HCT116 (cell line): ENCODE results near the gene FADS6.

Source experiments
- EZH2 ChIP-seq: fragments of 200-600 bp; sonication (generic); IDR thresholded peaks from 2 replicates; pipeline ENCODE4 v1.6.1; 2017; ENCODE audit warnings: antibody characterized with exemption, mixed run types
- POLR2A ChIP-seq: IDR thresholded peaks from 2 replicates; pipeline ENCODE4 v1.7.0; 2011; ENCODE audit warnings: borderline replicate concordance; ENCODE audit not compliant: insufficient read depth, insufficient read length; ENCODE audit errors: extremely low read depth
- POLR2AphosphoS5 ChIP-seq: IDR thresholded peaks from 2 replicates; pipeline ENCODE4 v1.6.1; 2011; ENCODE audit warnings: mild to moderate bottlenecking, low read depth, low read length, moderate library complexity
- SP1 ChIP-seq: IDR thresholded peaks from 2 replicates; pipeline ENCODE4 v1.6.1; 2012; ENCODE audit warnings: low read depth
- TF ChIP-seq, protein P1 (sequence below), 3 experiments: fragments of 200-600 bp in 1 of 3; sonication (generic) in 1 of 3; IDR thresholded peaks in 2 of 3; conservative IDR thresholded peaks in 1 of 3; 2 replicates each; pipeline ENCODE4 v1.5.1; 2012 to 2017; ENCODE audit warnings: low read depth in 2 of 3, low read length in 2 of 3, antibody characterized with exemption in 1 of 3, borderline replicate concordance in 1 of 3, control low read depth in 1 of 3, mild to moderate bottlenecking in 1 of 3, mixed read lengths in 1 of 3, mixed run types in 1 of 3, moderate library complexity in 1 of 3; ENCODE audit not compliant: insufficient read depth in 1 of 3
- TF ChIP-seq, protein P2 (sequence below): IDR thresholded peaks from 2 replicates; pipeline ENCODE4 v1.6.1; 2012; ENCODE audit warnings: low read depth

DNA sequence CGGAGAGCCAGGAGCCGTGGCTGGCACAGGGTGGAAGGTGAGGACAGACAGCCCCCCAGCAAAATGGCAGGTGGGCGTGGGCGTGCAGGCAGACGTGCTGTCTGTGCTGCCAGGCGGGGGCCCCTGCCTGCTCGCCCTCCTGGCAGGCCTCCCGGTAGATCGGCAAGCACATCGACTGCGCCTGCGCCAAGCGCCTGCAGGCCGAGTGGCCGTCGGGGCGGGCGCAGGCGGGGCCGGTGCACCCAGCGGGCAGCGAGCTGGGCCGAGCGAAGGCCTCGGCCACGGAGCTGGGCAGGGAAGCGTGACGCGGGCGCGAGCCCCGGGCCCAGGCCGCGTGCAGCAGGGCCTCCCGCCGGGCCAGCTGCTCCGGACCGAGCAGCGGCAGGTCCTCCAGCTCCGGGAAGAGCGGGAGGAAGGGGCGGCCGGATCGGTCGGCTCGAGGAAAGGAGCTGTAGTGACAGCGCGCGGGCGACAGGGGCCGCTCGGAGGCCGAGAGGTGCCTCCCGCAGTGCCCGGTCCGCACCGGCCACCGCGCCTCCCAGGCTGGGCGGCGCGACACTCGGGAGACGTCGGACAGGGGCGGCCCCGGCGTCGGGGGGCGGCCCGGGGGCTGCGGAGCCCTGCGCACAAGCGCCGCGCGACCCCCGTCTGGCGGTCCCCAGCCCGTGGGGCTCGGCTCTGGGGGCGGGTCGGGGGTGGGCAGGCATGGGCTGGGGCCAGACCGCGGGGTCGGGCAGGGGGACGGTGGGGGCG, 50.7 kb downstream of the FADS6 start:
- TF ChIP-seq EZH2: no peak
- TF ChIP-seq, protein P1, sequence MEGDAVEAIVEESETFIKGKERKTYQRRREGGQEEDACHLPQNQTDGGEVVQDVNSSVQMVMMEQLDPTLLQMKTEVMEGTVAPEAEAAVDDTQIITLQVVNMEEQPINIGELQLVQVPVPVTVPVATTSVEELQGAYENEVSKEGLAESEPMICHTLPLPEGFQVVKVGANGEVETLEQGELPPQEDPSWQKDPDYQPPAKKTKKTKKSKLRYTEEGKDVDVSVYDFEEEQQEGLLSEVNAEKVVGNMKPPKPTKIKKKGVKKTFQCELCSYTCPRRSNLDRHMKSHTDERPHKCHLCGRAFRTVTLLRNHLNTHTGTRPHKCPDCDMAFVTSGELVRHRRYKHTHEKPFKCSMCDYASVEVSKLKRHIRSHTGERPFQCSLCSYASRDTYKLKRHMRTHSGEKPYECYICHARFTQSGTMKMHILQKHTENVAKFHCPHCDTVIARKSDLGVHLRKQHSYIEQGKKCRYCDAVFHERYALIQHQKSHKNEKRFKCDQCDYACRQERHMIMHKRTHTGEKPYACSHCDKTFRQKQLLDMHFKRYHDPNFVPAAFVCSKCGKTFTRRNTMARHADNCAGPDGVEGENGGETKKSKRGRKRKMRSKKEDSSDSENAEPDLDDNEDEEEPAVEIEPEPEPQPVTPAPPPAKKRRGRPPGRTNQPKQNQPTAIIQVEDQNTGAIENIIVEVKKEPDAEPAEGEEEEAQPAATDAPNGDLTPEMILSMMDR (IDR thresholded peaks at IDR 0.05 in 2 of 3, conservative IDR thresholded peaks at IDR 0.05 in 1 of 3; ENCODE audit: borderline replicate concordance in 1 of 3, insufficient read depth in 1 of 3, low read depth in 2 of 3, low read length in 2 of 3): peak in 2 of 3 experiments; percentile 58 to 65; a peak in 5 of 6 replicates
- peak; percentile 36 for TF ChIP-seq POLR2A
- TF ChIP-seq, protein P2, sequence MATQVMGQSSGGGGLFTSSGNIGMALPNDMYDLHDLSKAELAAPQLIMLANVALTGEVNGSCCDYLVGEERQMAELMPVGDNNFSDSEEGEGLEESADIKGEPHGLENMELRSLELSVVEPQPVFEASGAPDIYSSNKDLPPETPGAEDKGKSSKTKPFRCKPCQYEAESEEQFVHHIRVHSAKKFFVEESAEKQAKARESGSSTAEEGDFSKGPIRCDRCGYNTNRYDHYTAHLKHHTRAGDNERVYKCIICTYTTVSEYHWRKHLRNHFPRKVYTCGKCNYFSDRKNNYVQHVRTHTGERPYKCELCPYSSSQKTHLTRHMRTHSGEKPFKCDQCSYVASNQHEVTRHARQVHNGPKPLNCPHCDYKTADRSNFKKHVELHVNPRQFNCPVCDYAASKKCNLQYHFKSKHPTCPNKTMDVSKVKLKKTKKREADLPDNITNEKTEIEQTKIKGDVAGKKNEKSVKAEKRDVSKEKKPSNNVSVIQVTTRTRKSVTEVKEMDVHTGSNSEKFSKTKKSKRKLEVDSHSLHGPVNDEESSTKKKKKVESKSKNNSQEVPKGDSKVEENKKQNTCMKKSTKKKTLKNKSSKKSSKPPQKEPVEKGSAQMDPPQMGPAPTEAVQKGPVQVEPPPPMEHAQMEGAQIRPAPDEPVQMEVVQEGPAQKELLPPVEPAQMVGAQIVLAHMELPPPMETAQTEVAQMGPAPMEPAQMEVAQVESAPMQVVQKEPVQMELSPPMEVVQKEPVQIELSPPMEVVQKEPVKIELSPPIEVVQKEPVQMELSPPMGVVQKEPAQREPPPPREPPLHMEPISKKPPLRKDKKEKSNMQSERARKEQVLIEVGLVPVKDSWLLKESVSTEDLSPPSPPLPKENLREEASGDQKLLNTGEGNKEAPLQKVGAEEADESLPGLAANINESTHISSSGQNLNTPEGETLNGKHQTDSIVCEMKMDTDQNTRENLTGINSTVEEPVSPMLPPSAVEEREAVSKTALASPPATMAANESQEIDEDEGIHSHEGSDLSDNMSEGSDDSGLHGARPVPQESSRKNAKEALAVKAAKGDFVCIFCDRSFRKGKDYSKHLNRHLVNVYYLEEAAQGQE: no peak
- no peak for TF ChIP-seq SP1
- peak; percentile 77 for TF ChIP-seq POLR2AphosphoS5
